HFF-Myc (cell line): ENCODE measurements around the gene PGK1.
"Not testable (repeated sequence)": the region's sequence is repeated elsewhere in the genome, so short reads cannot be mapped to it uniquely, and the experiment has no call there.

Experiments used
- DNase-seq: peaks from one replicate; pipeline ENCODE4 v3.0.0-alpha.2; 2011; ENCODE audit warnings: low read depth; ENCODE audit errors: extremely low read depth
- H3K4me3 ChIP-seq: replicated peaks from 2 replicates; pipeline ENCODE4 v1.5.1; 2011; ENCODE audit warnings: low read depth, mild to moderate bottlenecking, control low read depth, low read length
- CTCF ChIP-seq: IDR thresholded peaks from 2 replicates; pipeline ENCODE4 v1.5.1; 2012; ENCODE audit warnings: mild to moderate bottlenecking, low read depth, low read length, control low read depth; ENCODE audit errors: missing control alignments

PGK1 gene

GRCh38 chrX:78129714-78130113 is 25.7 kb downstream of the PGK1 start:
- no peak for DNase-seq
- no peak overlapping the region for H3K4me3 ChIP-seq
- TF ChIP-seq CTCF: no peak

GRCh38 chrX:78130396-78130795 is 26.3 kb downstream of the PGK1 start:
- H3K4me3 ChIP-seq: no peak overlapping the region
- no peak for DNase-seq
- no peak for TF ChIP-seq CTCF

GRCh38 chrX:78131117-78131516 is 27.1 kb downstream of the PGK1 start:
- no peak overlapping the region for H3K4me3 ChIP-seq
- DNase-seq: no peak

GRCh38 chrX:78133238-78133960 is 29.4 kb downstream of the PGK1 start:
- DNase-seq: no peak
- H3K4me3 ChIP-seq: no peak overlapping the region
- TF ChIP-seq CTCF: no peak

More at GRCh38 chrX:78131117-78131516, 27.1 kb downstream of the PGK1 start:
- TF ChIP-seq CTCF: no peak

GRCh38 chrX:78139160-78140123 is 35.4 kb downstream of the PGK1 start, which contains the start of gene TAF9B:
TSS of gene TAF9B (minus strand) at chrX:78139650. CDS start at chrX:78139611, 39 bp downstream.
- peak within 1 kb of the TSS; percentile 67 for H3K4me3 ChIP-seq
- peak; percentile 32 for DNase-seq
- TF ChIP-seq CTCF: no peak

- no peak overlapping the region for H3K4me3 ChIP-seq
- TF ChIP-seq CTCF: no peak
- no peak for DNase-seq
Observed at GRCh38 chrX:78140206-78140605, 36.2 kb downstream of the PGK1 start.

GRCh38 chrX:78147002-78147540 is 43.0 kb downstream of the PGK1 start:
- DNase-seq, H3K4me3 ChIP-seq: not testable (repeated sequence)

- H3K4me3 ChIP-seq, DNase-seq: not testable (repeated sequence)
Observed at GRCh38 chrX:78157373-78157772, 53.3 kb downstream of the PGK1 start.

GRCh38 chrX:78157846-78158245 is 53.8 kb downstream of the PGK1 start:
- DNase-seq, H3K4me3 ChIP-seq: not testable (repeated sequence)

- DNase-seq, H3K4me3 ChIP-seq: not testable (repeated sequence)
Observed at GRCh38 chrX:78160711-78161110, 56.7 kb downstream of the PGK1 start.
